Measurements from ENCODE around the gene RPRD1B. TPM values are rescaled to one million over a fixed set of nuclear protein-coding genes. Genes with fewer than 3 reads are reported as not detected.

The RPRD1B gene
- total RNA-seq, 2 donors from 2014 or later, result 22.7 to 42.5 TPM

- no peaks in the 10 kb centered on the region for H3K4me1 ChIP-seq
- no peak for DNase-seq
- H3K9ac ChIP-seq (ENCODE audit: low read depth in 2 of 2, low read length in 2 of 2), result no peak overlapping the region
- H3K27ac ChIP-seq, result no peak overlapping the region
- intact Hi-C loops (cut with DNase I), result no loop called here
- no peaks in the 10 kb centered on the region for H3K9me3 ChIP-seq
- H3K4me3 ChIP-seq, result no peak overlapping the region
- no peak for TF ChIP-seq CTCF (IDR thresholded peaks at IDR 0.05)
- no peaks in the 10 kb centered on the region for H3K27me3 ChIP-seq
- no peaks in the 10 kb centered on the region for H3K36me3 ChIP-seq
These were observed 12.3 kb upstream of the RPRD1B start for GRCh38 chr20:38021087-38021772.

GRCh38 chr20:38023181-38024001 lies 10.2 kb upstream of the RPRD1B start:
- Histone ChIP-seq H3K27me3 (no peaks in the 10 kb centered on the region), H3K9me3 (no peaks in the 10 kb centered on the region), H3K36me3 (no peaks in the 10 kb centered on the region), H3K4me1 (no peaks in the 10 kb centered on the region), H3K4me3 (no peak overlapping the region), H3K9ac (ENCODE audit: low read depth in 2 of 2, low read length in 2 of 2) (no peak overlapping the region), H3K27ac (no peak overlapping the region)
- DNase-seq, result no peak
- TF ChIP-seq CTCF (IDR thresholded peaks at IDR 0.05), result no peak
- intact Hi-C loops (cut with DNase I), result no loop called here

GRCh38 chr20:38024496-38024895 lies 9.1 kb upstream of the RPRD1B start:
- no peak for DNase-seq
- Histone ChIP-seq H3K36me3 (no peaks in the 10 kb centered on the region), H3K4me3 (no peak overlapping the region), H3K27ac (no peak overlapping the region), H3K27me3 (no peaks in the 10 kb centered on the region), H3K9me3 (no peaks in the 10 kb centered on the region), H3K4me1 (no peaks in the 10 kb centered on the region), H3K9ac (ENCODE audit: low read depth in 2 of 2, low read length in 2 of 2) (no peak overlapping the region)
- no peak for TF ChIP-seq CTCF (IDR thresholded peaks at IDR 0.05)
- intact Hi-C loops (cut with DNase I), result no loop called here

GRCh38 chr20:38029453-38029852 lies 4.1 kb upstream of the RPRD1B start:
- H3K9ac ChIP-seq (ENCODE audit: low read depth in 2 of 2, low read length in 2 of 2), result no peak overlapping the region
- H3K36me3 ChIP-seq, result no peaks in the 10 kb centered on the region
- no peak for DNase-seq
- no peaks in the 10 kb centered on the region for H3K9me3 ChIP-seq
- TF ChIP-seq CTCF (IDR thresholded peaks at IDR 0.05), result no peak
- H3K27me3 ChIP-seq, result no peaks in the 10 kb centered on the region
- intact Hi-C loops (cut with DNase I), result no loop called here
- H3K4me1 ChIP-seq, result peaks cover 6% of the 10 kb centered on the region
- no peak overlapping the region for H3K4me3 ChIP-seq
- H3K27ac ChIP-seq, result no peak overlapping the region

- no peak for DNase-seq
- TF ChIP-seq CTCF (IDR thresholded peaks at IDR 0.05), result no peak
- Histone ChIP-seq H3K27ac (no peak overlapping the region), H3K9ac (ENCODE audit: low read depth in 2 of 2, low read length in 2 of 2) (no peak overlapping the region), H3K27me3 (no peaks in the 10 kb centered on the region), H3K36me3 (no peaks in the 10 kb centered on the region), H3K9me3 (no peaks in the 10 kb centered on the region), H3K4me1 (peaks cover 6% of the 10 kb centered on the region), H3K4me3 (no peak overlapping the region)
- intact Hi-C loops (cut with DNase I), result no loop called here
These were observed 1.6 kb upstream of the RPRD1B start for GRCh38 chr20:38031957-38032356.

All from colonic mucosa (tissue), 4 donors.